Ascending aorta (tissue), 2 donors: ENCODE results near the gene C1QTNF8. TPM values are rescaled to one million over a fixed set of nuclear protein-coding genes. Genes with fewer than 3 reads are reported as not detected.

Experiments
- DNase-seq, 2 donors: peaks; one replicate each; pipeline ENCODE4 v3.0.0-alpha.2; 2019; ENCODE audit warnings: low spot score in 2 of 2
- H3K27ac ChIP-seq, 2 donors: fragments of 200-600 bp; sonication (generic); one replicate each; pipeline ENCODE4 v1.5.1; 2016 to 2017; ENCODE audit warnings: mild to moderate bottlenecking in 1 of 2
- H3K27me3 ChIP-seq: fragments of 200-600 bp; sonication (generic); one replicate; pipeline ENCODE4 v1.5.1; 2017
- H3K36me3 ChIP-seq, 2 donors: fragments of 200-600 bp; sonication (generic); one replicate each; pipeline ENCODE4 v1.5.1; 2016
- H3K4me1 ChIP-seq, 2 donors: fragments of 200-600 bp; sonication (generic); one replicate each; pipeline ENCODE4 v1.5.1; 2016 to 2017; ENCODE audit warnings: mild to moderate bottlenecking in 1 of 2
- H3K4me3 ChIP-seq, 2 donors: fragments of 200-600 bp; sonication (generic); one replicate each; pipeline ENCODE4 v1.5.1; 2016 to 2017; ENCODE audit warnings: mild to moderate bottlenecking in 1 of 2
- H3K9me3 ChIP-seq, 2 donors: fragments of 200-600 bp; sonication (generic); one replicate each; pipeline ENCODE4 v1.5.1; 2016
- CTCF ChIP-seq, 3 experiments: fragments of 200-600 bp in 2 of 3; fragments of 450-650 bp in 1 of 3; sonication (generic) in 2 of 3; IDR thresholded peaks; one replicate each; pipeline ENCODE4 v1.5.1; 2016 to 2019; ENCODE audit warnings: antibody characterized with exemption in 3 of 3, mild to moderate bottlenecking in 1 of 3, moderate library complexity in 1 of 3
- intact Hi-C: fragments of 100-400 bp; cut with DNase I; formaldehyde crosslinking; loops from one replicate; pipeline ENCODE4 v1.15.1; 2023
- total RNA-seq: library from RNA; depleted of rRNA; stranded (reverse); fragments of >200 nt; gene quantifications from one replicate; pipeline ENCODE4 v1.1.0, GENCODE V29; 2016

C1QTNF8 gene
- total RNA-seq, 1 donor from 2014 or later, result not detected

GRCh38 chr16:1078579-1079021 is 17.4 kb downstream of the C1QTNF8 start:
- peak; percentile 68 to 93 for DNase-seq
- Histone ChIP-seq H3K27me3 (no peaks in the 10 kb centered on the region), H3K4me1 (peaks cover 43 to 59% of the 10 kb centered on the region in 2 donors), H3K36me3 (no peaks in the 10 kb centered on the region), H3K4me3 (peak overlapping the region; percentile 10 to 52), H3K27ac (peak overlapping the region; percentile 19 to 53), H3K9me3 (no peaks in the 10 kb centered on the region)
- intact Hi-C loops, result loop anchor here (1.0 kb wide), 2 partner anchors 11 to 20 kb away; no protein-coding TSS in a partner anchor
- TF ChIP-seq CTCF (IDR thresholded peaks at IDR 0.05), result no peak

- Histone ChIP-seq H3K27me3 (no peaks in the 10 kb centered on the region), H3K4me3 (peak overlapping the region; percentile 10 to 52), H3K36me3 (no peaks in the 10 kb centered on the region), H3K27ac (peak overlapping the region in 1 of 2 donors; percentile 19), H3K4me1 (peaks cover 43 to 59% of the 10 kb centered on the region in 2 donors), H3K9me3 (no peaks in the 10 kb centered on the region)
- no peak for DNase-seq
- intact Hi-C loops, result loop anchor here (1.0 kb wide), 1 partner anchor 20 kb away; no protein-coding TSS in a partner anchor
- no peak for TF ChIP-seq CTCF (IDR thresholded peaks at IDR 0.05)
Measured at GRCh38 chr16:1077877-1078578, 18.0 kb downstream of the C1QTNF8 start.

GRCh38 chr16:1076801-1077576 is 19.1 kb downstream of the C1QTNF8 start:
- peaks cover 41 to 55% of the 10 kb centered on the region in 2 donors for H3K4me1 ChIP-seq
- no peaks in the 10 kb centered on the region for H3K36me3 ChIP-seq
- no peak overlapping the region for H3K4me3 ChIP-seq
- intact Hi-C loops, result no loop called here
- H3K27ac ChIP-seq, result peak overlapping the region; percentile 44 to 54
- TF ChIP-seq CTCF (IDR thresholded peaks at IDR 0.05), result no peak
- DNase-seq, result no peak
- H3K27me3 ChIP-seq, result peaks cover 9% of the 10 kb centered on the region
- H3K9me3 ChIP-seq, result no peaks in the 10 kb centered on the region

GRCh38 chr16:1075546-1075945 is 20.5 kb downstream of the C1QTNF8 start:
- intact Hi-C loops, result no loop called here
- no peak for TF ChIP-seq CTCF (IDR thresholded peaks at IDR 0.05)
- peaks cover 29 to 42% of the 10 kb centered on the region in 2 donors for H3K4me1 ChIP-seq
- no peak overlapping the region for H3K27ac ChIP-seq
- H3K4me3 ChIP-seq, result no peak overlapping the region
- no peak for DNase-seq
- no peaks in the 10 kb centered on the region for H3K9me3 ChIP-seq
- H3K36me3 ChIP-seq, result no peaks in the 10 kb centered on the region
- peaks cover 13% of the 10 kb centered on the region for H3K27me3 ChIP-seq

- Histone ChIP-seq H3K4me1 (peaks cover 20 to 33% of the 10 kb centered on the region in 2 donors), H3K36me3 (no peaks in the 10 kb centered on the region), H3K27me3 (peaks cover 20% of the 10 kb centered on the region), H3K4me3 (no peak overlapping the region), H3K9me3 (no peaks in the 10 kb centered on the region), H3K27ac (no peak overlapping the region)
- DNase-seq, result no peak
- TF ChIP-seq CTCF (IDR thresholded peaks at IDR 0.05), result no peak
- intact Hi-C loops, result no loop called here
Measured at GRCh38 chr16:1074379-1074649, 21.7 kb downstream of the C1QTNF8 start.
